HG02759 (cell line): ENCODE results near the gene GJA4.
A peak's percentile ranks its signal among the peaks of the same experiment; 100 is the strongest.
"Not testable (repeated sequence)": the region's sequence is repeated elsewhere in the genome, so short reads cannot be mapped to it uniquely, and the experiment has no call there.

Source experiments
- ATAC-seq: cut with Tn5 transposase; IDR thresholded peaks from one replicate; pipeline ENCODE4 v1.9.1; 2021; ENCODE audit warnings: mild to moderate bottlenecking, moderate library complexity; ENCODE audit not compliant: unreplicated experiment

Gene GJA4

GRCh38 chr1:34787461-34788420, 5.1 kb upstream of the GJA4 start:
- ATAC-seq: no peak

GRCh38 chr1:34790985-34791384, 1.8 kb upstream of the GJA4 start:
- no peak for ATAC-seq

GRCh38 chr1:34792424-34792823, 375 bp upstream of the GJA4 start:
- ATAC-seq: no peak

GRCh38 chr1:34794001-34794789, 1.4 kb downstream of the GJA4 start:
- ATAC-seq: no peak

GRCh38 chr1:34794790-34795180, 2.0 kb downstream of the GJA4 start:
- ATAC-seq: no peak

- no peak for ATAC-seq
Measured at GRCh38 chr1:34795916-34796315, 3.1 kb downstream of the GJA4 start.

- ATAC-seq: peak; percentile 60
Measured at GRCh38 chr1:34796990-34797389, 4.2 kb downstream of the GJA4 start.

GRCh38 chr1:34800214-34800613, 7.4 kb downstream of the GJA4 start:
- no peak for ATAC-seq

GRCh38 chr1:34803770-34804169, 11.0 kb downstream of the GJA4 start:
- no peak for ATAC-seq

- ATAC-seq: no peak
Measured at GRCh38 chr1:34806396-34806795, 13.6 kb downstream of the GJA4 start.

- no peak for ATAC-seq
Measured at GRCh38 chr1:34808051-34808810, 15.4 kb downstream of the GJA4 start.

GRCh38 chr1:34810781-34811180, 18.0 kb downstream of the GJA4 start:
- ATAC-seq: not testable (repeated sequence)

- ATAC-seq: no peak
Measured at GRCh38 chr1:34816332-34816731, 23.5 kb downstream of the GJA4 start.

GRCh38 chr1:34816778-34817177, 24.0 kb downstream of the GJA4 start:
- no peak for ATAC-seq

- ATAC-seq: not testable (repeated sequence)
Measured at GRCh38 chr1:34818862-34819261, 26.1 kb downstream of the GJA4 start.

GRCh38 chr1:34822202-34822601, 29.4 kb downstream of the GJA4 start:
- no peak for ATAC-seq

GRCh38 chr1:34824817-34825454, 32.1 kb downstream of the GJA4 start:
- no peak for ATAC-seq

- no peak for ATAC-seq
Measured at GRCh38 chr1:34825455-34826091, 32.8 kb downstream of the GJA4 start.

- no peak for ATAC-seq
Measured at GRCh38 chr1:34827341-34827941, 34.6 kb downstream of the GJA4 start.

- ATAC-seq: no peak
Measured at GRCh38 chr1:34828611-34829010, 35.8 kb downstream of the GJA4 start.
